HG02623 (cell line): ENCODE data around the gene DDX1.

Source experiments
- ATAC-seq: cut with Tn5 transposase; IDR thresholded peaks from one replicate; pipeline ENCODE4 v1.9.1; 2021; ENCODE audit warnings: moderate library complexity; ENCODE audit not compliant: unreplicated experiment

The DDX1 gene

DNA sequence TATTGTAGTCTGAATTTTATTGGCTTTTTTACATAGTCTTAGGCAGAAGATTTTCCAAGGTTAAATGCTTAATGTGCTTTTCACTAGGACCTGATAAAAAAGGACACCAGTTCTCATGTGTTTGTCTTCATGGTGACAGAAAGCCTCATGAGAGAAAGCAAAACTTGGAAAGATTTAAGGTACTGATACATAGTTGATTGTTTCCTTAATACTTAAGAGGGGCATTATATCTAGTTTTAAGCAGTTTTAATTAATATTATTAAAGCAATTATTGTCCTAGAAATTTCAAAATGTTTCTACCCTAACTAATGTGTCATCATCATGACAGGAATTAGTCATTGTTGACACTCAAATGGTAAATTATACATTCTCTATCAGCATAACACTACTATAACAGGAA is 35.3 kb downstream of the DDX1 start:
- no peak for ATAC-seq

DNA sequence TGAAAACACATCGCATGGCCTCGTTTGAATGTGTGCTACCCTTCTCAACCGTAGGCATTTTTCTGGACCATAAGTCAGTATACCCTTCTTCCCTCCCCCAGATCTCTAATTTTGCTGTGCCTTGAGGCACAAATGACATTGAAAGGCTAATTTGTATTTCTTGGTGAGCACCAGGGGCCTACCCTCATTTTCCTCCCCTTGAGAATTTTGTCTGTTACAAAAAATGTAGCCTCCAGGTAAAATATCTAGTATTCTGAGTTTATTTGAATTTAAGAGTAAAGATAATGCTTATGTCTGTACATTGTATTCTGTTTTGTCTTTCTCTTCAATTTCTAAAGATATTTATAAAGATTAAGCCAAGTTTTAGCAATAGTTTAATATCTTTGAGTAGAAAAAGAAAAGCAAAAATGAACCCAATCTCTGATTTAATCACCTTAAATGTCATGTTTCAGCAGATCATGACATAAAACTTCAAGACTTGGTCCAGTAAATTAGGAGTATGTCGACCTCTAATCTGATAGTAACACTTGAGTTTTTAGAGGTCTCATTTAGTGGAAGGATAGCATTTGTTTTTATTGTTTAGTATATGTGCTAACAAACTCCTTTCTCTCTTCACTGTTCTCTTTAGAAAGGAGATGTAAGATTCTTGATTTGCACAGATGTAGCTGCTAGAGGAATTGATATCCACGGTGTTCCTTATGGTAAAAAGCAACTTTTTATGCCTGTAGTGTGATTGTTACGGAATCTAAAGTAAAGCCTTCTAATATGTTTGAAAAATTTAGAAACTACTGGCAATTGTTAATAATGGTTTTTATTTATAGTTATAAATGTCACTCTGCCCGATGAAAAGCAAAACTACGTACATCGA is 36.4 kb downstream of the DDX1 start:
- no peak for ATAC-seq

DNA sequence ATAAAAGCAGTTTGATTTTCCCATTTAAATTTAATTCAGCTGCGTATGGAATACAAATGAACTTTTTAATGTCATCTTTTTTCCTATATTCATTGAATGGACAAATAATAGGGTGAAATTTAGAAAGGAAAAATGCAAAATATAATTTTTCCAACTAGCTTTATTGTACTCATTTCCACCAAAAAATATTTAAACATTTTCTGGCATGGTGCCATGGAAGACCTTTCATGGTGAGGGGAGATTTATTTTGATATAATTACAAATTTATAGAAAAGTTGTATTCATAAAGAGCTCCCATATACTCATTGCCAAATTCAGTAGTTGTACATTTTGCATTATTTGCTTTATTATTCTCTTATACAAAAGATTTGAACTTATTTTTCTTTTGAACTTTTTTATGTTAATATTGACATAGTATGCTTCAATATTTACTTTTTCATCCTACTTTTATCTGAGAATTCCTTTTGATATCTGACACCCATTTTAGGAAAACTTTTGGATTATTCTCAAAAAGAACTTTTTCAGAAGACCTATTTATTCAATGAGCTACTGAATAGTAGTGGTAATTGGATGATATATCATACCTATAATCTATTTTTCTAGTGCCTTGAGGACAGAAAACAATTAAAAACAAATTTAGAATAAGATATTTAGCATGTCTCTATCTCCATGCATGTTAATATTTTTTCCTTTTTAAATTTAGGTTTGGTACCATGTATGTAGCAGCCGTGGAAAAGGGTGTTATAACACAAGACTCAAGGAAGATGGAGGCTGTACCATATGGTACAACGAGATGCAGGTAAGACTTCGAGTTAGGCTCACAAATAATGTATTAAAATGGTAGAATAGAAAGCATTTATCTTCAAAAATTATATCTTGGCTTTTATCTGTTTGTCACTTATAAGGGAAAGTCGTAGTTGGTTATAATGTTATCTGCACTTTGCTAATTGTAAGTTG is 37.5 kb downstream of the DDX1 start:
- ATAC-seq: no peak

- ATAC-seq: no peak
These were observed 38.7 kb downstream of the DDX1 start for GRCh38 chr2:15630121-15630977.

- no peak for ATAC-seq
These were observed 39.5 kb downstream of the DDX1 start for GRCh38 chr2:15630978-15631719.

GRCh38 chr2:15631883-15632282 is 40.2 kb downstream of the DDX1 start:
- no peak for ATAC-seq

DNA sequence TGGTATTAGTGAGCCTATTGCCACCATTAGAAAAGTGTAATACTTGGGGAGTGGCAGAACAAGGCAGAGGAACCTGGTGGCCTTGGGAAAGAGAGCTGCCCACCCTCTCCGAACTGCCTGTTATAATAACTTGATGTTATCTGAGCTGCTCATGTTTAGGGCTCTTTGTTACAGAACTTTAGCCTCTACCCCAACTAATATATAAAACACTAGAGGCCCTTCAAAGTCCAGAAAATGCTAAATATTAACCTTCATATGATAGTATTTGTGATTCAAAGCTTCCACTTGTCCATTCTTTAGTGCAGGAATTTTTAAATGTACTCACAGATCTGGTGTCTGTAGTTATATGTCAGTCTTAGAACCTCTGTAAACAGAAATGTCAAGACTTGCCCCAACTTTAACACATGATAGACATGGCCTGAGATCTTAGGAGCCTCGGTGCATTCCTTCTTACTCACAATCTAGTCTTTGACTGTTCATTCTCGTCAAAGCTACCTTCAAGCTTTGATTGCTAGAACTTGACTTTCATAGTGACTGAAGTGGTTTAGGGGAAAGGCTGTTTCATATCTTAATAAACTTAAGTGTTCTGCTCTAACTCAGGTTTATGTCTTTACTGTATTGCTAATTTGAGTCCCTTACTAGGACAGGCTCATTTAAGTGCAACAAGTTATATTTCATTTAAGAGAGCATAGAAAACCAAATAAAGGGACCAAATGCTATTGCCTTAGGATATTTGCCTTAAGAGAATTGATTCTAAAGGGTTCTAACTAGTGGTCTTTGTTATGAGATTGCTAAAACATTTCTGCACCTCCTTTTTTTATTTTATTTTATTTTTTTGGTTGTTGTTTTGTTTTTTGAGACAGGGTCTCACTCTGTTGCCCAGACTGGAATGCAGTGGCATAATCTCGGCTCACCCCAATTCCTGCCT is 41.6 kb downstream of the DDX1 start:
- no peak for ATAC-seq

DNA sequence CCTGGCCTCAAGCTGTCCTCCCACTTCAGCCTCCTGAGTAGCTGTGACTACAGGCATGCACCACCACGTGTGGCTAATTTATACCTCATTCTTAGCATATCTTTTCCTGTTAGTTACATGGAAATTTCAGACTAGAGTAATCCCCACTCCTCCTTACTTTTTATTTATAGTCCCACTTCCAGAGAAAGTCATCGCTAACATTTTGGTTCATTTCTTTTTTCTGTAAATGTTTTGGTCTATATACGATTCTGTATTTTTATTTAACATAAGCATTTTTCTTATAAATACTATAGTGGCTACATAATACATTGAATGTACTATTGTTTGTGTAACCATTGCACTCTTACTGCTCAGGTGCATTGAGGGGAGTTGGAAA is 42.3 kb downstream of the DDX1 start:
- no peak for ATAC-seq

DNA sequence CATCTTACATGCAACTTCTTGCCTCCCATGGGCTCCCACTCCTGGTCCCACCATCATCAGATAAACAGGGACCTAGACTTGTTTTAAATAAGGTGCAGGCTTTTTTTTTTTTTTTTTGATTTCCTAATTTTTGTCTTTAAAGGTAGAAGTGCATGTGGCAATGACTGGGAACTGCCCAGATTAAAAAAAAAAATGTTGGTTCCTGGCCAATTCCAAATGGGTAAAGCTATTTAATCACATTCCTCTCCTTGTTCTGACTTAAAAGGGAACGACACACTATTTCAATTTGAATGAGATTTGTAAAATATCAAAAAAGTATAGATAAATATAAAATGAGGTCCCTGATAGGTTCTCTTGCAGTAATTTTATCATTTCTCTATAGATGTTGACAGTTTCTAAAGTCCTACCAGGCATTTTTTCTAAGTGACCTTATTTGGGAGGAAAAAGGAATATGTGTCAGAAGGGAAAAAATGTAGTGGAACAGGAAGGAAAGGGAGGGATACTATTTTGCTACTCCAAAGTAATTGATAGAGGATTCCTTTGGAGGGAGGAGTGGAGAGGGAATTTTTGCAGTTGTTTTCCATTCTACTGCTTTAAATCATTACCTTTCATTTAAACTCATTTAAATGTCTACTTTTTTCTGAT is 43.3 kb downstream of the DDX1 start:
- ATAC-seq: no peak

- peak; percentile 78 for ATAC-seq
These were observed 45.5 kb downstream of the DDX1 start for GRCh38 chr2:15636972-15637785.

DNA sequence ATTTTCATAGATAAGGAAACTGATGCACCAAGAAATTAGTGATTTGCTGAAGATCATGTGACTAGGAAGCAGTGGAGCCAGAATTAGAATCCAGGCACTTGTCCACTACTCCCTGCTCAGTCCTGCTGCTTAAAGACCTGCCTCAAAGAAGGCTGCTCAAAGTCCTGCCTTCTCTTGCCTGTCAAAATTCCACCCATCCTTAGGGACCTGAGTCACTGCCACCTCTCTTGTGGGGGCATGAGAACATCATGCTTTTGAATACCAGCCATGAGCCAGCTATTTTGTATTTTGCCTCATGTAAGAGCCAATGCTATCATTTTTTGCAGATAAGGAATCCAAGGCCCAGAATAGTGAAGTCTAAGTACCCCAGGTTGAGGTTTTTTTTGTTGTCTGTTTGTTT is 47.1 kb downstream of the DDX1 start:
- ATAC-seq: no peak

DNA sequence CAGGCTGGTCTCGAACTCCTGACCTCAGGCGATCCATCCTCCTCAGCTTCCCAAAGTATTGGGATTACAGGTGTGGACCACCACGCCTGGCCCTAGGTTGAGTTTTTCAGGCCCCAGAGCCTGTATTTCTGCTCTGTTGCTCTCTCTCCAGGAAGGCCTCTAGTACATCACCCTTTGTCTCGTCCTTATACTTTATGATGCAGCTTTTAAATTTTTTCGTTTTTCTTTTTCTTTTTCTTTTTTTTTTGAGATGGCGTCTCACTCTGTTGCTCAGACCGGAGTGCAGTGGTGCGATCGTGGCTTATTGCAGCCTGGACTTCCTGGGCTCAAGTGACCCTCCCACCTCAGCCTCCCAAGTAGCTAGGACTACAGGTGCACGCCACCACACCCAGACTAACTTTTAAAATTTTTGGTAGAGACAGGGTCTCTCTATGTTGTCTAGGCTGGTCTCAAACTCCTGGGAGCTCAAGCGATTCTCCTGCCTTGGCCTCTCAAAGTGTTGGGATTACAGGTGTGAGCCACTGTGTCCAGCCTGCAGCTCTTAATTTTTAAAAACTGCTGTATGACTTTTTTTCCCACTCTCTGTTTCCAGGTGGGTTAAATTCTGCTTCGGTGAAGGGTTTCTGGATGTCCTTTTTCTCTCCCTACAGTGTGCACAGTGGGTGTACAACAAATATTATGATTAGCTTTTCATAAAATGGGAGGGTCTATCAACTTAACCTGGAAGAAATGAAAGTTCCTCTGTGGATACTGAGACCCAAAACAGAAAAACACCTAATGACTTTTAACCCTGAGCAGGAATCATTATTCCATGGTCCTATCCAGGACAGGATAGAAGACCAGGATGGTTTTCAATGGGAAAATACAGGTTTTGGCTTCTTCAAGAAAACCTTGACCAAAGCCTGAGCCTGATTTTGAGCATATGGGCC is 47.9 kb downstream of the DDX1 start:
- ATAC-seq: no peak

DNA sequence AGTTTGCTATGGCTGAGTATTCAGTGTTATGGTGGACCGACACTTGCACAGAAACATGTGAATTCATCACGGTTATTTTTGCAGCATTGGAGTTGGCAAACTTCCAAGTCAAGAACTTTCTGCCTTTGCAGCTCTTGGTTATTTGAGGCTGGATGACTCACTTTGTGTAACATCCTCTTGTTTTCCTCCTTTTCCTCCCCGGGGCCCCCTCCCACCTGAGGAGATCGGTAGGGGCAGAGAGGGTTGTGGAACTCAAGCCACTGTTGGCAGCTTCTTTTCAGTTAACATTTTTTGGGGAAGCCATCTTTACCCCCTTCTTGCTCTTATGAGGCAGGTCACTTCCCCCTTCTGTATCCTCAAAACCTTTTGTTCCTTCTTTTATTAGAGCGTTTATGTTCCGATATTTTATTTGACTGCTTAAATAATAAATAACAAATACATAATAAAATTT is 48.6 kb downstream of the DDX1 start:
- no peak for ATAC-seq

- ATAC-seq: no peak
These were observed 49.1 kb downstream of the DDX1 start for GRCh38 chr2:15640784-15641183.

GRCh38 chr2:15641530-15641982 is 49.9 kb downstream of the DDX1 start:
- no peak for ATAC-seq

DNA sequence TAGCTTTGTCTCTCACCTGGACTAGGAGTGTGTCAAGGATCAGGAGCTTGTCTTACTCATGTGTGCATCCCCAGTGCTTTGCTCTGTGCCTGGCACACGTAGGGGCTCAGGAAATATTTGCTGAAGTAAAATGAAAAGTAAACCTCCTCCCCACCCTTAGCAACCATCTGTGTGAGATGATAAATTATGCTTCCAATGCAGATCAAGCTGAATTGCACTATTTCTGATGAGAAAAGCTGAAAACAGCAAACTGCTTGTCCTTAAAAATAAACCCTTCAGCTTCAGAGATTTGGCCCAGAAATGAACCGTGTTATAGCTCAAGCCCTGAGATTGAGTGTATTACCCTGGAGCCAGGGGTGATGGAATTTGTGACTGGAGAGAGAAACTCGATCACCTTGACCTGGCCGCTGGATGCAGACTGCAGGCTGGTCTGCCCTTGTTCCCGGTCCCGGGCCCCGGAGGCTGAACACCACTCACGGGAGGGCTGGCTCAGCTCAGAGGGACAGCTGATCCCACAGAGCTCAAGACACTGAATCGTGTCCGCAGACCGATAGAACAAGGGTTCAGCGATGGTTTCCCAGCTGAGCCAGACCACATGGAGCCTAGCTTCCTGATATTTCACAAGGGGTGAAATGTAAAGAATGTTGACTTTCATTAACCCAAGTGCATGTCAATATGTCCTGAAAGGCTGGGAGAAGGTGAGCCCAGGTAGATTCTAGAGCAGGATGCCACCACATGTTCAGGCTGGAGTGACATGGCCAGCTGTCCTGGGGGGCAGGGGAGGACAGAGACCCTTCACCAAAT is 50.5 kb downstream of the DDX1 start:
- ATAC-seq: no peak
